Measurements from ENCODE around the gene DUSP2.

GRCh38 chr2:96150791-96151594, 5.8 kb upstream of the DUSP2 start:
- TF ChIP-seq POLR2AphosphoS5 (IDR thresholded peaks at IDR 0.05; ENCODE audit: low read depth, low read length): no peak
- no peak for TF ChIP-seq TAF1 (IDR thresholded peaks at IDR 0.05; ENCODE audit: borderline replicate concordance, insufficient read depth, low read length)
- no peak for TF ChIP-seq REST (IDR thresholded peaks at IDR 0.05; ENCODE audit: insufficient read depth in 1 of 2, low read depth in 2 of 2, low read length in 2 of 2)
- TF ChIP-seq SIN3A (IDR thresholded peaks at IDR 0.05; ENCODE audit: borderline replicate concordance, insufficient read depth, low read length): no peak
- TF ChIP-seq FOXP2 (optimal IDR thresholded peaks at IDR 0.05; ENCODE audit: borderline replicate concordance, extremely low read depth, extremely low read length, insufficient read depth): no peak
